AG04449 (cell line): ENCODE measurements around the gene PFN1.

Source experiments
- CTCF ChIA-PET: fragments of 350-600 bp; formaldehyde crosslinking; extraction: SDS; loops from one replicate; lab custom pipeline; 2021; ENCODE audit warnings: antibody characterized with exemption; lab: Yijun Ruan, JAX
- POLR2A ChIA-PET: fragments of 400-600, 350-600 bp; formaldehyde crosslinking; extraction: SDS; loops from one replicate; lab custom pipeline; 2020; ENCODE audit warnings: antibody characterized with exemption, inconsistent platforms; lab: Yijun Ruan, JAX
- DNase-seq: peaks from one replicate; pipeline ENCODE4 v3.0.0-alpha.2; 2010; ENCODE audit warnings: low read depth, low spot score
- H3K4me3 ChIP-seq: 2 replicates; pipeline ENCODE4 v1.5.1; 2011; ENCODE audit warnings: low read depth, mild to moderate bottlenecking, control low read depth, low read length
- TF ChIP-seq, protein P1 (sequence below): IDR thresholded peaks from one replicate; pipeline ENCODE4 v1.5.1; 2011; ENCODE audit warnings: mild to moderate bottlenecking, moderate library complexity, low read length, control low read depth, inconsistent platforms; ENCODE audit not compliant: insufficient read depth; ENCODE audit errors: missing control alignments

Gene PFN1

DNA sequence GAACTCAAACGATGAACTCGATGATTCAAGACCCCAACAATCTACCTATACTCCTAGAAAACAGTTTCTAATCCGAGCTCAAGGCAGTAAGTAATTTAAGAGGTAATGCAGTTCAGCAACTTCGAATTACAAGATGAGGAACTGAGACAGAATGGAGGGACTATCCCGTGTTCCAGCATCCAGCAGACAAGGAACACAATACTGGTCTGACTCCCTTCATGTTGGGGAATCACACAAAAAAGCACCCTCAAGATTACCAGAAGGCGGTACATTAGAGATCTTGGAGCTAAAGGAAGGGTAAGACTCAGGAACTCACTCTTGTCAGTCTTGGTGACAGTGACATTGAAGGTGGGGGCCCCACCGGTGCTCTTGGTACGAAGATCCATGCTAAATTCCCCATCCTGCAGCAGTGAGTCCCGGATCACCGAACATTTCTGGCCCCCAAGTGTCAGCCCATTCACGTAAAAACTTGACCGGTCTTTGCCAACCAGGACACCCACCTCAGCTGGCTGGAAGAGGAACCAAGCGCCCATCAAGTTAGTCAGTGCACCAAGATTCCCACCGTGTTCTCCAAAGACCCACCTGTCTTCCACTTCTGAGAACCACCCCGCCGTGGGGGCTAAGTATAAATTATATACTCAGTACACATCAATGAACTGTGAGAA, 1.9 kb downstream of the PFN1 start:
- ChIA-PET CTCF (interaction anchor here (1.0 to 1.2 kb wide), 2 partner anchors 37 to 41 kb away, joined by 3 to 6 read pairs; partner anchors contain the start of gene CAMTA2), POLR2A (interaction anchor here (0.7 to 6.9 kb wide), 4 partner anchors 9 to 41 kb away, joined by 3 to 119 read pairs (median 6); partner anchors contain the start of genes CAMTA2 and SPAG7)
- DNase-seq = no peak
- peak overlapping the region; percentile 99 for H3K4me3 ChIP-seq
- TF ChIP-seq, protein P1, sequence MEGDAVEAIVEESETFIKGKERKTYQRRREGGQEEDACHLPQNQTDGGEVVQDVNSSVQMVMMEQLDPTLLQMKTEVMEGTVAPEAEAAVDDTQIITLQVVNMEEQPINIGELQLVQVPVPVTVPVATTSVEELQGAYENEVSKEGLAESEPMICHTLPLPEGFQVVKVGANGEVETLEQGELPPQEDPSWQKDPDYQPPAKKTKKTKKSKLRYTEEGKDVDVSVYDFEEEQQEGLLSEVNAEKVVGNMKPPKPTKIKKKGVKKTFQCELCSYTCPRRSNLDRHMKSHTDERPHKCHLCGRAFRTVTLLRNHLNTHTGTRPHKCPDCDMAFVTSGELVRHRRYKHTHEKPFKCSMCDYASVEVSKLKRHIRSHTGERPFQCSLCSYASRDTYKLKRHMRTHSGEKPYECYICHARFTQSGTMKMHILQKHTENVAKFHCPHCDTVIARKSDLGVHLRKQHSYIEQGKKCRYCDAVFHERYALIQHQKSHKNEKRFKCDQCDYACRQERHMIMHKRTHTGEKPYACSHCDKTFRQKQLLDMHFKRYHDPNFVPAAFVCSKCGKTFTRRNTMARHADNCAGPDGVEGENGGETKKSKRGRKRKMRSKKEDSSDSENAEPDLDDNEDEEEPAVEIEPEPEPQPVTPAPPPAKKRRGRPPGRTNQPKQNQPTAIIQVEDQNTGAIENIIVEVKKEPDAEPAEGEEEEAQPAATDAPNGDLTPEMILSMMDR = no peak

DNA sequence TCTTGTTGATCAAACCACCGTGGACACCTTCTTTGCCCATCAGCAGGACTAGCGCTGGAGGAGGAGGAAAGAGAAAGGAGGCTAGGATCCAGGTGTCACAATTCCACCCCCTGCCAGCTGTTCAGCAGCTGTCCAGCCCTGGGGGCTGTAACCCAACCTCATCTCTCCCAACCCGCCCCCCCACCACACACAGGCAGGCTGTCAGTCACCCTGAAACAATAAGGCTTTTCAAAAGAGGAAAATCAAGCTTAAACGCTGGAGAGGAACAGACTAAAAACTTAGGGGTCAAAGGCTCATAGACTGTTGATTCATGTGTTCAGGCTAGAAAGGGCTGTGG, 2.4 kb downstream of the PFN1 start:
- peak overlapping the region; percentile 99 for H3K4me3 ChIP-seq
- DNase-seq = no peak
- ChIA-PET POLR2A (interaction anchor here (6.9 kb wide), 1 partner anchor 20 kb away, joined by 119 read pairs; the partner anchor contains the start of gene SPAG7), CTCF (interaction anchor here (1.0 to 1.8 kb wide), 3 partner anchors 37 to 116 kb away, joined by 3 to 6 read pairs (median 4); partner anchors contain the start of gene CAMTA2)
- TF ChIP-seq, protein P1 = no peak

GRCh38 chr17:4945176-4945943, 3.0 kb downstream of the PFN1 start:
- ChIA-PET POLR2A (interaction anchor here (6.9 kb wide), 1 partner anchor 21 kb away, joined by 119 read pairs; the partner anchor contains the start of gene SPAG7), CTCF (interaction anchor here (1.0 to 1.8 kb wide), 2 partner anchors 42 to 117 kb away, joined by 3 to 4 read pairs; partner anchors contain the start of gene CAMTA2)
- H3K4me3 ChIP-seq = peak overlapping the region; percentile 99
- DNase-seq = peak; percentile 47
- TF ChIP-seq, protein P1 = no peak

DNA sequence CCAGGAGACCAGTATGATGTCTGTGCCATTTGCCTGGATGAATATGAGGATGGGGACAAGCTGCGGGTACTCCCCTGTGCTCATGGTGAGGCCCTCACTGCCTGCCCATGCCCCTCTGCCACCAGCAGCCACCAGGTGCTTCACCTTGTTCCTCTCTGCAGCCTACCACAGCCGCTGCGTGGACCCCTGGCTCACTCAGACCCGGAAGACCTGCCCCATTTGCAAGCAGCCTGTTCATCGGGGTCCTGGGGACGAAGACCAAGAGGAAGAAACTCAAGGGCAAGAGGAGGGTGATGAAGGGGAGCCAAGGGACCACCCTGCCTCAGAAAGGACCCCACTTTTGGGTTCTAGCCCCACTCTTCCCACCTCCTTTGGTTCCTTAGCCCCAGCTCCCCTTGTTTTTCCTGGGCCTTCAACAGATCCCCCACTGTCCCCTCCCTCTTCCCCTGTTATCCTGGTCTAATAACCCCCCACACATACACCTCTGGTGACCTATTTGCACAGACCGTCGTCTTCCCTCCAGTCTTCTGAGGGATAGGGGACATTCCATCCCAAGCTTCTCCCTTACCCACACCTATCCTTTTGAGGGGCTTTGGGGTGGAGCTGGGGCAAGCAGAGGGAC, 3.7 kb downstream of the PFN1 start:
- peak overlapping the region; percentile 23; the same call in 1 of the 2 replicates for H3K4me3 ChIP-seq
- POLR2A ChIA-PET = interaction anchor here (6.9 kb wide), 1 partner anchor 22 kb away, joined by 119 read pairs; the partner anchor contains the start of gene SPAG7
- DNase-seq = no peak
- TF ChIP-seq, protein P1 = no peak
- CTCF ChIA-PET = interaction anchor here (1.8 kb wide), 1 partner anchor 117 kb away, joined by 4 read pairs; no protein-coding TSS in a partner anchor

GRCh38 chr17:4944163-4944553, 4.2 kb downstream of the PFN1 start:
- CTCF ChIA-PET = interaction anchor here (1.8 kb wide), 1 partner anchor 118 kb away, joined by 4 read pairs; no protein-coding TSS in a partner anchor
- TF ChIP-seq, protein P1 = no peak
- no peak overlapping the region for H3K4me3 ChIP-seq
- POLR2A ChIA-PET = interaction anchor here (1.7 to 6.9 kb wide), 2 partner anchors 22 to 53 kb away, joined by 4 to 119 read pairs; partner anchors contain the start of genes INCA1, KIF1C and SPAG7
- no peak for DNase-seq
